HFF-Myc (cell line): Measurements from ENCODE around the gene CCR2.
"Not testable (repeated sequence)": the region's sequence is repeated elsewhere in the genome, so short reads cannot be mapped to it uniquely, and the experiment has no call there.

ENCODE experiments used
- DNase-seq: peaks from one replicate; pipeline ENCODE4 v3.0.0-alpha.2; 2011; ENCODE audit warnings: low read depth; ENCODE audit errors: extremely low read depth
- H3K4me3 ChIP-seq: replicated peaks from 2 replicates; pipeline ENCODE4 v1.5.1; 2011; ENCODE audit warnings: low read depth, mild to moderate bottlenecking, control low read depth, low read length
- CTCF ChIP-seq: IDR thresholded peaks from 2 replicates; pipeline ENCODE4 v1.5.1; 2012; ENCODE audit warnings: mild to moderate bottlenecking, low read depth, low read length, control low read depth; ENCODE audit errors: missing control alignments

Gene CCR2

GRCh38 chr3:46383951-46384330 is 30.0 kb downstream of the CCR2 start:
- H3K4me3 ChIP-seq: no peak overlapping the region
- TF ChIP-seq CTCF: no peak
- no peak for DNase-seq

- no peak for TF ChIP-seq CTCF
- no peak overlapping the region for H3K4me3 ChIP-seq
- DNase-seq: no peak
Observed at GRCh38 chr3:46386205-46386604, 32.3 kb downstream of the CCR2 start.

GRCh38 chr3:46388847-46389246 is 34.9 kb downstream of the CCR2 start:
- H3K4me3 ChIP-seq, DNase-seq: not testable (repeated sequence)

- TF ChIP-seq CTCF: no peak
- H3K4me3 ChIP-seq: no peak overlapping the region
- DNase-seq: no peak
Observed at GRCh38 chr3:46389306-46389705, 35.4 kb downstream of the CCR2 start.

GRCh38 chr3:46391526-46391925 is 37.6 kb downstream of the CCR2 start:
- H3K4me3 ChIP-seq, DNase-seq: not testable (repeated sequence)

GRCh38 chr3:46393011-46393410 is 39.1 kb downstream of the CCR2 start:
- no peak for TF ChIP-seq CTCF
- DNase-seq: no peak
- no peak overlapping the region for H3K4me3 ChIP-seq

GRCh38 chr3:46393554-46394434 is 39.9 kb downstream of the CCR2 start:
- no peak overlapping the region for H3K4me3 ChIP-seq
- TF ChIP-seq CTCF: no peak
- no peak for DNase-seq

GRCh38 chr3:46395210-46395661 is 41.3 kb downstream of the CCR2 start:
- no peak for TF ChIP-seq CTCF
- H3K4me3 ChIP-seq: no peak overlapping the region
- no peak for DNase-seq
